Measurements from ENCODE around the gene CNTNAP5. TPM values are rescaled to one million over a fixed set of nuclear protein-coding genes. Genes with fewer than 3 reads are reported as not detected.

CNTNAP5 gene
- total and polyA plus RNA-seq, 9 of the 15 experiments (the other 6 are each of a cell fraction or from before 2014, with no cell fraction given): not detected

DNA sequence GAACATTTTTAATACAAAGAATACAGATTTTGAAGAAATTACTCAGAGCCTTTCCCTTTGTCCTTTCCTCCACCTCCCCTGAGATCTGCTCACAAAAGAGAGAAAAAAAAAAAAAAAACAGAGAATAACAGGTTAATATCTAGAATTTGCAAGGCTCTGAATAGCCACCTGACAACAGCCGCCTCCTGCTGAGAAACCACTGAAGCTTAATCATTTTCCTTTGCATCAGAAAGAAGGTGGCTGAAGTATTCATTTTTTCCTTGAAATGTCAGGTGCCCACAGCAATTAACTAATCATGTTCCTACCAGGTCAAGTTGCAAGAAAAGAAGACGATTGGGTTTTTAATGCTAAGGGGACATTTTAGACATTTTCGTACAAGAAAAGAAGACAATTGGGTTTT is 21.2 kb downstream of the CNTNAP5 start:
- in situ Hi-C loops (cut with MboI): no loop called here
- Histone ChIP-seq H3K79me2 (ENCODE audit: control insufficient read depth, insufficient read depth, low read length) (no peaks in the 10 kb centered on the region), H3K4me3 (no peak overlapping the region), H3K27me3 (ENCODE audit: control insufficient read depth in 2 of 2, insufficient read depth in 2 of 2, low read length in 2 of 2) (no peaks in the 10 kb centered on the region), H3K9me3 (replicated peaks; ENCODE audit: control insufficient read depth, insufficient read depth, low read depth, low read length) (no peaks in the 10 kb centered on the region), H3K36me3 (ENCODE audit: control insufficient read depth, insufficient read depth, low read length) (no peaks in the 10 kb centered on the region), H2AFZ (ENCODE audit: low read depth, low read length) (no peak overlapping the region), H3K27ac (ENCODE audit: extremely low read depth, low read depth, low read length) (no peak overlapping the region), H3K4me1 (replicated peaks in 1 of 2; ENCODE audit: control insufficient read depth in 2 of 2, insufficient read depth in 2 of 2, low read length in 2 of 2) (no peaks in the 10 kb centered on the region), H3K9me1 (ENCODE audit: control insufficient read depth, insufficient read depth, low read length) (no peaks in the 10 kb centered on the region), H4K20me1 (replicated peaks; ENCODE audit: control insufficient read depth, insufficient read depth, low read length) (no peaks in the 10 kb centered on the region), H3K4me2 (ENCODE audit: insufficient read depth, low read length) (no peak overlapping the region), H3K9ac (ENCODE audit: insufficient read depth in 1 of 2, low read depth in 2 of 2, low read length in 2 of 2) (no peak overlapping the region)
- 8% methylated on average over 3 of the region's 3 CpGs for WGBS (ENCODE audit: insufficient coverage, low coverage, missing lambda C conversion rate)
- no TSS peak for BruUV-seq (replicated peaks)
- POLR2A ChIA-PET: no interaction called here
- intact Hi-C loops (cut with micrococcal nuclease): no loop called here
- ATAC-seq (no peak), DNase-seq (ENCODE audit: extremely low read depth in 1 of 4, low spot score in 3 of 4) (no peak), FAIRE-seq (no peak)
- CTCF ChIA-PET (ENCODE audit: low intra/inter-chr PET ratio): no interaction called here
- TF ChIP-seq CREB3L1 (IDR thresholded peaks at IDR 0.05; ENCODE audit: borderline replicate concordance, low read depth) (no peak), ZNF584 (CRISPR knock-in tag; IDR thresholded peaks at IDR 0.05; ENCODE audit: low read depth) (no peak), MITF (IDR thresholded peaks at IDR 0.05) (no peak), IRF2 (CRISPR knock-in tag; IDR thresholded peaks at IDR 0.05) (no peak), ZC3H4 (CRISPR knock-in tag; IDR thresholded peaks at IDR 0.05; ENCODE audit: borderline replicate concordance) (no peak), XRCC5 (IDR thresholded peaks at IDR 0.05; ENCODE audit: low read depth, low read length) (no peak), CCAR2 (IDR thresholded peaks at IDR 0.05; ENCODE audit: low read depth, low read length) (no peak), MXD1 (CRISPR knock-in tag; IDR thresholded peaks at IDR 0.05; ENCODE audit: borderline replicate concordance, poor library complexity, severe bottlenecking) (no peak), ZNF217 (CRISPR knock-in tag; IDR thresholded peaks at IDR 0.05) (no peak), POLR2B (IDR thresholded peaks at IDR 0.05; ENCODE audit: low read depth, partially characterized antibody) (no peak), E2F1 (CRISPR knock-in tag; IDR thresholded peaks at IDR 0.05) (no peak), NFYB (IDR thresholded peaks at IDR 0.05; ENCODE audit: extremely low read depth, insufficient read length) (no peak), MCM2 (IDR thresholded peaks at IDR 0.05; ENCODE audit: low read depth) (no peak), E4F1 (CRISPR knock-in tag; IDR thresholded peaks at IDR 0.05; ENCODE audit: borderline replicate concordance) (no peak), TCF7 (IDR thresholded peaks at IDR 0.05; ENCODE audit: borderline replicate concordance) (no peak), CBFA2T2 (conservative IDR thresholded peaks at IDR 0.05) (no peak)

All from K562 (cell line).